Psoas muscle (tissue), 8 donors: ENCODE data around the gene MYL12B. TPM values are rescaled to one million over a fixed set of nuclear protein-coding genes. Genes with fewer than 3 reads are reported as not detected.
A peak's percentile ranks its signal among the peaks of the same experiment; 100 is the strongest.

Experiments
- ATAC-seq, 4 donors: fragments of 200-7000 bp; cut with Tn5 transposase; one replicate each; pipeline ENCODE4 v1.9.1; 2020; ENCODE audit warnings: moderate library complexity in 3 of 4, mild to moderate bottlenecking in 2 of 4
- DNase-seq, 2 donors: peaks; one replicate each; pipeline ENCODE4 v3.0.0-alpha.2; 2020
- H3K27ac ChIP-seq: fragments of 200-600 bp; one replicate; pipeline ENCODE4 v1.8.0; 2022
- H3K27me3 ChIP-seq, 3 donors: fragments of 200-600 bp in 1 of 3; one replicate each; pipeline versions ENCODE4 v1.6.1 to v1.8.0; 2013 to 2022; ENCODE audit warnings: low read length in 2 of 3, mild to moderate bottlenecking in 2 of 3, moderate library complexity in 1 of 3; ENCODE audit not compliant: insufficient read depth in 3 of 3
- H3K36me3 ChIP-seq, 2 donors: fragments of 200-600 bp in 1 of 2; one replicate each; pipeline versions ENCODE4 v1.6.1 to v1.8.0; 2013 to 2022; ENCODE audit warnings: low read depth in 1 of 2, mild to moderate bottlenecking in 1 of 2, moderate library complexity in 1 of 2; ENCODE audit not compliant: insufficient read depth in 1 of 2
- H3K4me1 ChIP-seq: fragments of 200-600 bp; one replicate; pipeline ENCODE4 v1.8.0; 2022
- H3K4me3 ChIP-seq: fragments of 200-600 bp; one replicate; pipeline ENCODE4 v1.8.0; 2022; ENCODE audit warnings: mild to moderate bottlenecking
- H3K9me3 ChIP-seq: fragments of 200-600 bp; one replicate; pipeline ENCODE4 v1.8.0; 2022
- CTCF ChIP-seq: fragments of 200-600 bp; IDR thresholded peaks from one replicate; pipeline ENCODE4 v1.8.0; 2022; ENCODE audit warnings: antibody characterized with exemption
- WGBS, 3 donors: extraction: QIAGEN DNeasy Blood & Tissue Kit; methylation state at CpG; one replicate each; pipeline versions ENCODE4 v1.1.6 to v1.1.7; 2013; 5-methylcytosine and 5-hydroxymethylcytosine counted together
- intact Hi-C, 2 donors: fragments of 100-400 bp; cut with DNase I; formaldehyde crosslinking; loops; one replicate each; pipeline versions ENCODE4 v1.11.0 to v1.14.2; 2022
- polyA plus RNA-seq, 3 donors: library from polyadenylated mRNA; stranded (reverse); fragments of 200-250 nt; gene quantifications; one replicate each; pipeline ENCODE4 v1.2.3, GENCODE V29; 2013
- total RNA-seq, 4 donors: library from RNA; stranded (reverse); fragmentation: NEBNext Ultra II Directional in 2 of 4; extraction: Animal tissue kit (Norgen Biotek cat#: 25700) in 2 of 4; gene quantifications; one replicate each; pipeline versions ENCODE4 v1.2.1 to v1.2.4, GENCODE V29; 2021 to 2023
- donor health status: healthy with polysubstance abuse.
- donor health status: DM: no; HTN: no; CAD: no; lungs with moderate emphysema.
- donor health status: Bipolar disorder and iron deficiency.
- donor health status: healthy.
- donor health status: DM: yes; HTN: yes; CAD: no.
- donor health status: DM: no; HTN: no; CAD: no.
- donor health status: DM: no; HTN: no; CAD: no.
- donor health status: DM: yes; HTN: yes; CAD: no.

The MYL12B gene
- total and polyA plus RNA-seq, 7 donors, result 163 to 243 (median 193) TPM

- Histone ChIP-seq H3K4me1 (no peaks in the 10 kb centered on the region), H3K36me3 (no peaks in the 10 kb centered on the region), H3K27me3 (peaks cover 0 to 7% (median 0%) of the 10 kb centered on the region in 3 donors), H3K4me3 (peak overlapping the region; percentile 58), H3K27ac (no peak overlapping the region), H3K9me3 (no peaks in the 10 kb centered on the region)
- ATAC-seq, result peak; percentile 91 to 98 (median 97)
- peak; percentile 19 for TF ChIP-seq CTCF
- 10% methylated on average over 17 to 18 of the region's 18 CpGs for WGBS, 3 donors
- DNase-seq, result peak; percentile 85 to 92
- intact Hi-C loops, result no loop called here
Measured at GRCh38 chr18:3297025-3297984, 35.4 kb downstream of the MYL12B start.

GRCh38 chr18:3304832-3305231, 42.9 kb downstream of the MYL12B start:
- no peak overlapping the region for H3K27ac ChIP-seq
- intact Hi-C loops, result no loop called here
- TF ChIP-seq CTCF, result no peak
- H3K4me3 ChIP-seq, result no peak overlapping the region
- DNase-seq, result no peak
- no peaks in the 10 kb centered on the region for H3K9me3 ChIP-seq
- H3K27me3 ChIP-seq, result peaks cover 0 to 6% (median 0%) of the 10 kb centered on the region in 3 donors
- no peaks in the 10 kb centered on the region for H3K4me1 ChIP-seq
- WGBS, 3 donors, result 100% methylated on average over 1 of the region's 1 CpG
- ATAC-seq, result no peak
- no peaks in the 10 kb centered on the region for H3K36me3 ChIP-seq

- H3K27me3 ChIP-seq, result peaks cover 0 to 4% (median 0%) of the 10 kb centered on the region in 3 donors
- no peak overlapping the region for H3K4me3 ChIP-seq
- intact Hi-C loops, result no loop called here
- DNase-seq (no peak), ATAC-seq (peak in 3 of 4 donors; percentile 42 to 55 (median 53))
- no peaks in the 10 kb centered on the region for H3K4me1 ChIP-seq
- no peak overlapping the region for H3K27ac ChIP-seq
- H3K9me3 ChIP-seq, result no peaks in the 10 kb centered on the region
- TF ChIP-seq CTCF, result no peak
- no peaks in the 10 kb centered on the region for H3K36me3 ChIP-seq
- WGBS, 3 donors, result 71 to 76% (median 75%) methylated on average over 7 of the region's 7 CpGs
Measured at GRCh38 chr18:3305354-3305762, 43.4 kb downstream of the MYL12B start.

GRCh38 chr18:3305933-3306332, 44.0 kb downstream of the MYL12B start:
- WGBS, 3 donors, result 34 to 36% (median 36%) methylated on average over 8 of the region's 8 CpGs
- intact Hi-C loops, result no loop called here
- ATAC-seq, result no peak
- Histone ChIP-seq H3K4me3 (no peak overlapping the region), H3K9me3 (no peaks in the 10 kb centered on the region), H3K27ac (no peak overlapping the region), H3K27me3 (peaks cover 0 to 4% (median 0%) of the 10 kb centered on the region in 3 donors), H3K4me1 (no peaks in the 10 kb centered on the region), H3K36me3 (no peaks in the 10 kb centered on the region)
- DNase-seq, result no peak
- TF ChIP-seq CTCF, result no peak
